Effector memory CD8-positive, alpha-beta T cell (primary cell): ENCODE data around the gene IQCF2.
"Not testable (repeated sequence)": the region's sequence is repeated elsewhere in the genome, so short reads cannot be mapped to it uniquely, and the experiment has no call there.

Source experiments
- ATAC-seq: fragments of 150-1000 bp; cut with Tn5 transposase; replicated peaks from 2 replicates; pipeline ENCODE4 v1.10.0; 2021; ENCODE audit warnings: mild to moderate bottlenecking, moderate library complexity
- DNase-seq, 3 experiments: peaks; one replicate each; pipeline ENCODE4 v3.0.0; 2021
- H3K27ac Mint-ChIP-seq, 2 donors: one replicate each; pipeline ENCODE4 v1.8.0; 2022; ENCODE audit warnings: mild to moderate bottlenecking in 2 of 2, mixed read lengths in 2 of 2, moderate library complexity in 2 of 2
- H3K27me3 Mint-ChIP-seq, 2 donors: one replicate each; pipeline ENCODE4 v1.8.0; 2022; ENCODE audit warnings: mixed read lengths in 2 of 2
- H3K36me3 Mint-ChIP-seq: one replicate; pipeline ENCODE4 v1.8.0; 2022; ENCODE audit warnings: mild to moderate bottlenecking, moderate library complexity, mixed read lengths; ENCODE audit not compliant: insufficient read depth
- H3K4me1 Mint-ChIP-seq, 2 donors: one replicate each; pipeline ENCODE4 v1.8.0; 2022; ENCODE audit warnings: low read depth in 2 of 2, mixed read lengths in 2 of 2
- H3K4me3 Mint-ChIP-seq, 2 donors: one replicate each; pipeline ENCODE4 v1.8.0; 2022; ENCODE audit warnings: mild to moderate bottlenecking in 2 of 2, mixed read lengths in 2 of 2, moderate library complexity in 2 of 2
- H3K9me3 Mint-ChIP-seq, 2 donors: one replicate each; pipeline ENCODE4 v1.8.0; 2022; ENCODE audit warnings: mixed read lengths in 2 of 2

IQCF2 gene

GRCh38 chr3:51891242-51892039, 30.0 kb downstream of the IQCF2 start:
- Mint-ChIP-seq H3K36me3 (no peaks in the 10 kb centered on the region), H3K4me1 (peaks cover 0 to 1% of the 10 kb centered on the region in 2 donors), H3K27ac (peak overlapping the region in 1 of 2 donors; percentile 1), H3K4me3 (no peak overlapping the region), H3K9me3 (no peaks in the 10 kb centered on the region), H3K27me3 (peaks cover 23 to 42% of the 10 kb centered on the region in 2 donors)
- ATAC-seq: no peak
- no peak for DNase-seq

GRCh38 chr3:51894391-51894790, 33.0 kb downstream of the IQCF2 start:
- Mint-ChIP-seq H3K4me1 (peaks cover 0 to 1% of the 10 kb centered on the region in 2 donors), H3K36me3 (no peaks in the 10 kb centered on the region), H3K27me3 (peaks cover 47 to 71% of the 10 kb centered on the region in 2 donors), H3K9me3 (no peaks in the 10 kb centered on the region), H3K27ac (no peak overlapping the region), H3K4me3 (no peak overlapping the region)
- no peak for ATAC-seq
- no peak for DNase-seq

GRCh38 chr3:51894939-51895338, 33.5 kb downstream of the IQCF2 start:
- Mint-ChIP-seq H3K9me3 (no peaks in the 10 kb centered on the region), H3K4me3 (no peak overlapping the region), H3K36me3 (no peaks in the 10 kb centered on the region), H3K27me3 (peaks cover 47 to 71% of the 10 kb centered on the region in 2 donors), H3K27ac (no peak overlapping the region), H3K4me1 (peaks cover 0 to 1% of the 10 kb centered on the region in 2 donors)
- ATAC-seq (no peak), DNase-seq (no peak)

GRCh38 chr3:51896607-51897305, 35.3 kb downstream of the IQCF2 start:
- ATAC-seq (no peak), DNase-seq (no peak)
- peaks cover 0 to 1% of the 10 kb centered on the region in 2 donors for H3K4me1 Mint-ChIP-seq
- H3K4me3 Mint-ChIP-seq: no peak overlapping the region
- H3K9me3 Mint-ChIP-seq: no peaks in the 10 kb centered on the region
- no peak overlapping the region for H3K27ac Mint-ChIP-seq
- no peaks in the 10 kb centered on the region for H3K36me3 Mint-ChIP-seq
- peaks cover 52 to 73% of the 10 kb centered on the region in 2 donors for H3K27me3 Mint-ChIP-seq

GRCh38 chr3:51897391-51897790, 36.0 kb downstream of the IQCF2 start:
- H3K36me3 Mint-ChIP-seq: no peaks in the 10 kb centered on the region
- ATAC-seq: no peak
- no peak overlapping the region for H3K27ac Mint-ChIP-seq
- no peaks in the 10 kb centered on the region for H3K9me3 Mint-ChIP-seq
- H3K27me3 Mint-ChIP-seq: peaks cover 51 to 71% of the 10 kb centered on the region in 2 donors
- no peak overlapping the region for H3K4me3 Mint-ChIP-seq
- DNase-seq: no peak
- peaks cover 0 to 3% of the 10 kb centered on the region in 2 donors for H3K4me1 Mint-ChIP-seq

GRCh38 chr3:51900043-51900442, 38.6 kb downstream of the IQCF2 start:
- H3K27me3 Mint-ChIP-seq: peaks cover 67 to 78% of the 10 kb centered on the region in 2 donors
- not testable (repeated sequence) for DNase-seq, H3K27ac Mint-ChIP-seq, H3K36me3 Mint-ChIP-seq, H3K4me1 Mint-ChIP-seq, ATAC-seq, H3K9me3 Mint-ChIP-seq, H3K4me3 Mint-ChIP-seq

- peaks cover 78 to 80% of the 10 kb centered on the region in 2 donors for H3K27me3 Mint-ChIP-seq
- DNase-seq, ATAC-seq, H3K27ac Mint-ChIP-seq, H3K9me3 Mint-ChIP-seq, H3K4me1 Mint-ChIP-seq, H3K4me3 Mint-ChIP-seq, H3K36me3 Mint-ChIP-seq: not testable (repeated sequence)
These were observed 40.9 kb downstream of the IQCF2 start for GRCh38 chr3:51902361-51902760.

GRCh38 chr3:51904034-51904823, 42.8 kb downstream of the IQCF2 start:
- peaks cover 80 to 81% of the 10 kb centered on the region in 2 donors for H3K27me3 Mint-ChIP-seq
- no peak for ATAC-seq
- no peaks in the 10 kb centered on the region for H3K36me3 Mint-ChIP-seq
- peaks cover 0 to 5% of the 10 kb centered on the region in 2 donors for H3K9me3 Mint-ChIP-seq
- peaks cover 0 to 6% of the 10 kb centered on the region in 2 donors for H3K4me1 Mint-ChIP-seq
- no peak overlapping the region for H3K4me3 Mint-ChIP-seq
- DNase-seq: no peak
- no peak overlapping the region for H3K27ac Mint-ChIP-seq

- Mint-ChIP-seq H3K27ac (no peak overlapping the region), H3K36me3 (no peaks in the 10 kb centered on the region), H3K9me3 (peaks cover 0 to 5% of the 10 kb centered on the region in 2 donors), H3K27me3 (peaks cover 57 to 61% of the 10 kb centered on the region in 2 donors), H3K4me3 (no peak overlapping the region), H3K4me1 (no peaks in the 10 kb centered on the region)
- DNase-seq (no peak), ATAC-seq (no peak)
These were observed 46.6 kb downstream of the IQCF2 start for GRCh38 chr3:51908026-51908425.
